Caco-2 (cell line): ENCODE measurements around the gene CDH13. TPM values are rescaled to one million over a fixed set of nuclear protein-coding genes. Genes with fewer than 3 reads are reported as not detected.

Source experiments
- BruUV-seq: library from RNA; stranded (reverse); fragments of 400-500 nt; replicated peaks from 2 replicates; lab custom pipeline; 2021; lab: Mats Ljungman, UMichigan
- CTCF ChIA-PET: fragments of 300-600 bp; sonication (Branson Sonifier 250); formaldehyde crosslinking; loops from one replicate; lab custom pipeline; 2022; ENCODE audit warnings: antibody characterized with exemption; lab: Charles Lee
- POLR2A ChIA-PET: fragments of 300-600 bp; sonication (Branson Sonifier 250); formaldehyde crosslinking; loops from one replicate; lab custom pipeline; 2022; ENCODE audit warnings: antibody characterized with exemption; lab: Charles Lee
- DNase-seq, 2 experiments: peaks; one replicate each; pipeline versions ENCODE4 v3.0.0 to v3.0.0-alpha.2; 2020 to 2022
- H3K27me3 ChIP-seq: replicated peaks from 2 replicates; pipeline ENCODE4 v1.6.0; 2011; ENCODE audit warnings: low read length; ENCODE audit not compliant: control insufficient read depth, insufficient read depth
- H3K36me3 ChIP-seq: 2 replicates; pipeline ENCODE4 v1.5.1; 2011; ENCODE audit warnings: low read length; ENCODE audit not compliant: control insufficient read depth, insufficient read depth
- H3K4me1 ChIP-seq: fragments of 250-450 bp; sonication (Bioruptor Pico); 2 replicates; pipeline ENCODE4 v1.5.1; 2020; ENCODE audit warnings: mild to moderate bottlenecking
- H3K4me3 ChIP-seq: 2 replicates; pipeline ENCODE4 v1.5.1; 2011; ENCODE audit warnings: low read depth, mild to moderate bottlenecking, control low read depth, low read length
- H3K9me3 ChIP-seq: fragments of 250-450 bp; sonication (Bioruptor Pico); 2 replicates; pipeline ENCODE4 v1.5.1; 2020; ENCODE audit warnings: mild to moderate bottlenecking, moderate library complexity
- H3K27ac Mint-ChIP-seq: one replicate; pipeline ENCODE4 v1.8.0; 2022; ENCODE audit warnings: mixed read lengths; ENCODE audit not compliant: unreplicated experiment
- H3K27me3 Mint-ChIP-seq: one replicate; pipeline ENCODE4 v1.8.0; 2022; ENCODE audit warnings: mixed read lengths; ENCODE audit not compliant: insufficient read depth, unreplicated experiment
- H3K36me3 Mint-ChIP-seq: one replicate; pipeline ENCODE4 v1.8.0; 2022; ENCODE audit warnings: mild to moderate bottlenecking, mixed read lengths; ENCODE audit not compliant: insufficient read depth, unreplicated experiment
- H3K4me1 Mint-ChIP-seq: one replicate; pipeline ENCODE4 v1.8.0; 2022; ENCODE audit warnings: low read depth, mixed read lengths; ENCODE audit not compliant: unreplicated experiment
- H3K4me3 Mint-ChIP-seq: one replicate; pipeline ENCODE4 v1.8.0; 2022; ENCODE audit warnings: mild to moderate bottlenecking, moderate library complexity, mixed read lengths; ENCODE audit not compliant: unreplicated experiment
- H3K9me3 Mint-ChIP-seq: one replicate; pipeline ENCODE4 v1.8.0; 2022; ENCODE audit warnings: mixed read lengths; ENCODE audit not compliant: unreplicated experiment
- intact Hi-C: fragments of 100-400 bp; cut with micrococcal nuclease; formaldehyde crosslinking; loops from one replicate; pipeline ENCODE4 v1.10.0; 2022; ENCODE audit not compliant: unreplicated experiment
- total RNA-seq: library from RNA; stranded (reverse); gene quantifications from 2 replicates; pipeline ENCODE4 v1.2.3, GENCODE V29; 2022
- TF ChIP-seq, protein P1 (sequence below), 2 experiments: fragments of 200-600 bp in 1 of 2; IDR thresholded peaks; 1 replicate in 1 of 2; 2 replicates in 1 of 2; pipeline versions ENCODE4 v1.5.1 to v1.8.0; 2011 to 2022; ENCODE audit warnings: antibody characterized with exemption in 1 of 2, control low read depth in 1 of 2, inconsistent platforms in 1 of 2, low read depth in 1 of 2, low read length in 1 of 2, mild to moderate bottlenecking in 1 of 2, moderate library complexity in 1 of 2; ENCODE audit not compliant: insufficient read depth in 1 of 2, severe bottlenecking in 1 of 2, unreplicated experiment in 1 of 2

Gene CDH13
- total RNA-seq, 1 experiment from 2014 or later = 2.2 TPM

- H3K4me1 Mint-ChIP-seq = no peaks in the 10 kb centered on the region
- CTCF ChIA-PET = interaction anchor here (0.6 kb wide), 1 partner anchor 16 kb away, joined by 4 read pairs; no protein-coding TSS in a partner anchor
- Histone ChIP-seq H3K27me3 (no peaks in the 10 kb centered on the region), H3K9me3 (no peaks in the 10 kb centered on the region), H3K4me3 (no peak overlapping the region), H3K4me1 (no peaks in the 10 kb centered on the region), H3K36me3 (no peaks in the 10 kb centered on the region)
- intact Hi-C loops = no loop called here
- no peak overlapping the region for H3K4me3 Mint-ChIP-seq
- peaks cover 12% of the 10 kb centered on the region for H3K27me3 Mint-ChIP-seq
- H3K27ac Mint-ChIP-seq = no peak overlapping the region
- H3K36me3 Mint-ChIP-seq = no peaks in the 10 kb centered on the region
- TF ChIP-seq, protein P1, sequence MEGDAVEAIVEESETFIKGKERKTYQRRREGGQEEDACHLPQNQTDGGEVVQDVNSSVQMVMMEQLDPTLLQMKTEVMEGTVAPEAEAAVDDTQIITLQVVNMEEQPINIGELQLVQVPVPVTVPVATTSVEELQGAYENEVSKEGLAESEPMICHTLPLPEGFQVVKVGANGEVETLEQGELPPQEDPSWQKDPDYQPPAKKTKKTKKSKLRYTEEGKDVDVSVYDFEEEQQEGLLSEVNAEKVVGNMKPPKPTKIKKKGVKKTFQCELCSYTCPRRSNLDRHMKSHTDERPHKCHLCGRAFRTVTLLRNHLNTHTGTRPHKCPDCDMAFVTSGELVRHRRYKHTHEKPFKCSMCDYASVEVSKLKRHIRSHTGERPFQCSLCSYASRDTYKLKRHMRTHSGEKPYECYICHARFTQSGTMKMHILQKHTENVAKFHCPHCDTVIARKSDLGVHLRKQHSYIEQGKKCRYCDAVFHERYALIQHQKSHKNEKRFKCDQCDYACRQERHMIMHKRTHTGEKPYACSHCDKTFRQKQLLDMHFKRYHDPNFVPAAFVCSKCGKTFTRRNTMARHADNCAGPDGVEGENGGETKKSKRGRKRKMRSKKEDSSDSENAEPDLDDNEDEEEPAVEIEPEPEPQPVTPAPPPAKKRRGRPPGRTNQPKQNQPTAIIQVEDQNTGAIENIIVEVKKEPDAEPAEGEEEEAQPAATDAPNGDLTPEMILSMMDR (IDR thresholded peaks at IDR 0.05; ENCODE audit: insufficient read depth in 1 of 2, low read depth in 1 of 2, low read length in 1 of 2, severe bottlenecking in 1 of 2, unreplicated experiment in 1 of 2) = no peak
- POLR2A ChIA-PET = no interaction called here
- DNase-seq = no peak
- no TSS peak for BruUV-seq
- H3K9me3 Mint-ChIP-seq = no peaks in the 10 kb centered on the region
These were observed 995.2 kb downstream of the CDH13 start for GRCh38 chr16:83622010-83622409.

- H3K27ac Mint-ChIP-seq = no peak overlapping the region
- no peaks in the 10 kb centered on the region for H3K9me3 Mint-ChIP-seq
- H3K9me3 ChIP-seq = no peaks in the 10 kb centered on the region
- H3K36me3 ChIP-seq = no peaks in the 10 kb centered on the region
- no TSS peak for BruUV-seq
- H3K4me3 ChIP-seq = no peak overlapping the region
- H3K4me1 ChIP-seq = no peaks in the 10 kb centered on the region
- TF ChIP-seq, protein P1 (IDR thresholded peaks at IDR 0.05; ENCODE audit: insufficient read depth in 1 of 2, low read depth in 1 of 2, low read length in 1 of 2, severe bottlenecking in 1 of 2, unreplicated experiment in 1 of 2) = no peak
- no peaks in the 10 kb centered on the region for H3K36me3 Mint-ChIP-seq
- H3K27me3 Mint-ChIP-seq = peaks cover 11% of the 10 kb centered on the region
- intact Hi-C loops = no loop called here
- no peak for DNase-seq
- H3K27me3 ChIP-seq = no peaks in the 10 kb centered on the region
- ChIA-PET POLR2A (no interaction called here), CTCF (no interaction called here)
- no peaks in the 10 kb centered on the region for H3K4me1 Mint-ChIP-seq
- no peak overlapping the region for H3K4me3 Mint-ChIP-seq
These were observed 996.4 kb downstream of the CDH13 start for GRCh38 chr16:83623091-83623730.

- Mint-ChIP-seq H3K27ac (no peak overlapping the region), H3K4me1 (no peaks in the 10 kb centered on the region), H3K27me3 (peaks cover 11% of the 10 kb centered on the region), H3K9me3 (no peaks in the 10 kb centered on the region), H3K36me3 (no peaks in the 10 kb centered on the region), H3K4me3 (no peak overlapping the region)
- Histone ChIP-seq H3K36me3 (no peaks in the 10 kb centered on the region), H3K4me1 (no peaks in the 10 kb centered on the region), H3K27me3 (no peaks in the 10 kb centered on the region), H3K4me3 (no peak overlapping the region), H3K9me3 (no peaks in the 10 kb centered on the region)
- CTCF ChIA-PET = no interaction called here
- BruUV-seq = no TSS peak
- TF ChIP-seq, protein P1 (IDR thresholded peaks at IDR 0.05; ENCODE audit: insufficient read depth in 1 of 2, low read depth in 1 of 2, low read length in 1 of 2, severe bottlenecking in 1 of 2, unreplicated experiment in 1 of 2) = no peak
- no peak for DNase-seq
- intact Hi-C loops = no loop called here
- POLR2A ChIA-PET = no interaction called here
These were observed 997.1 kb downstream of the CDH13 start for GRCh38 chr16:83623892-83624291.
